Measurements from ENCODE around the gene GPR15LG.

- TF ChIP-seq CTCF (IDR thresholded peaks at IDR 0.05; ENCODE audit: insufficient read depth, low read length, poor library complexity, severe bottlenecking) (no peak), EZH2phosphoT487 (conservative IDR thresholded peaks at IDR 0.05; ENCODE audit: low read length) (no peak)
Measured at GRCh38 chr10:84155521-84155920, 18.1 kb upstream of the GPR15LG start.

Data from SU-DHL-6 (cell line).